OCI-LY3 (cell line): ENCODE data around the gene MSI2.

Source experiments
- H2AFZ ChIP-seq: fragments of 200-600, 300-600 bp; shearing (Covaris generic); 2 replicates; pipeline ENCODE4 v1.6.0; 2014; ENCODE audit warnings: antibody characterized with exemption, low read depth, low read length
- H3K27ac ChIP-seq: fragments of 200-600, 300-600 bp; sonication (generic); 2 replicates; pipeline ENCODE4 v1.5.1; 2014; ENCODE audit warnings: mild to moderate bottlenecking, low read length, moderate library complexity, mixed read lengths
- H3K27me3 ChIP-seq: fragments of 200-600, 300-600 bp; sonication (generic); 2 replicates; pipeline ENCODE4 v1.6.1; 2014; ENCODE audit warnings: low read depth, low read length, mixed read lengths
- H3K36me3 ChIP-seq: fragments of 200-600, 300-600 bp; sonication (generic); replicated peaks from 2 replicates; pipeline ENCODE3; 2014; ENCODE audit warnings: low read depth, low read length, mixed read lengths
- H3K4me1 ChIP-seq: fragments of 300-600, 200-600 bp; sonication (generic); 2 replicates; pipeline ENCODE4 v1.6.1; 2014; ENCODE audit warnings: low read length, mixed read lengths
- H3K4me2 ChIP-seq: fragments of 200-600, 300-600 bp; sonication (generic); 2 replicates; pipeline ENCODE4 v1.6.1; 2014; ENCODE audit warnings: low read length, mixed read lengths
- H3K4me3 ChIP-seq: fragments of 300-600, 200-600 bp; sonication (generic); 2 replicates; pipeline ENCODE4 v1.5.1; 2014; ENCODE audit warnings: antibody characterized with exemption, mild to moderate bottlenecking, low read length, moderate library complexity
- H3K79me2 ChIP-seq: fragments of 300-600, 200-600 bp; shearing (Covaris generic); 2 replicates; pipeline ENCODE4 v1.6.1; 2014; ENCODE audit warnings: mild to moderate bottlenecking, low read length, mixed read lengths
- H3K9ac ChIP-seq: fragments of 300-600, 200-600 bp; shearing (Covaris generic); 2 replicates; pipeline ENCODE4 v1.6.0; 2014; ENCODE audit warnings: mild to moderate bottlenecking, low read length, moderate library complexity
- H3K9me3 ChIP-seq: fragments of 200-600, 300-600 bp; shearing (Covaris generic); 2 replicates; pipeline ENCODE4 v1.6.1; 2014; ENCODE audit warnings: low read length, mixed read lengths; ENCODE audit not compliant: insufficient read depth
- H4K20me1 ChIP-seq: fragments of 200-600, 300-600 bp; sonication (generic); 2 replicates; pipeline ENCODE4 v1.6.1; 2016; ENCODE audit warnings: low read length, mixed read lengths; ENCODE audit not compliant: insufficient read depth
- CTCF ChIP-seq: fragments of 200-600, 300-600 bp; sonication (generic); IDR thresholded peaks from 2 replicates; pipeline ENCODE4 v1.5.1; 2014; ENCODE audit warnings: antibody characterized with exemption, low read length, low read depth
- EZH2phosphoT487 ChIP-seq: fragments of 200-600 bp; shearing (Covaris generic); IDR thresholded peaks from 2 replicates; pipeline ENCODE4 v1.6.1; 2018; ENCODE audit warnings: antibody characterized with exemption, mixed run types, low read depth

MSI2 gene

DNA sequence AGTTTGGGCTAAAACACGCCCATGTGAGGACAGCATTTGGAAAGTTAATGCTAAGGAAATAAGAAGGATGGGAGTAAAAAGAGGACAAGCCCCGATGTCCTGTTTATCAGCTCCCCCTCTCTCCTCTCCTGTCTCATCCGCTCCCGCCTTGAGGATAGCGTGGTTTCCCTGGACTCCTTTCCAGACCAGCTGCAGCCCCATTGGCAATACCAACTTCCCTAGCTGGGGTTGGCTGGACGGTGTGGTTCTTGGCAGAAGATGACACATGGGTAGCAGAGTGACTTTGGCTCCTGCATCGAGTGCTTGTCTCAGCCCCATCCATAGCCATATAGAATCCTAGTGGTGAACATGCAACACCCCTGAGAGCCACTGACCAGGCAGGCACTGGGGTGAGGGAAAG, 302.9 kb downstream of the MSI2 start:
- Histone ChIP-seq H3K79me2 (no peaks in the 10 kb centered on the region), H3K9ac (no peak overlapping the region), H3K4me3 (no peak overlapping the region), H3K4me1 (no peaks in the 10 kb centered on the region), H4K20me1 (no peaks in the 10 kb centered on the region), H3K9me3 (no peaks in the 10 kb centered on the region), H3K36me3 (peaks cover 3% of the 10 kb centered on the region), H3K4me2 (no peak overlapping the region), H2AFZ (no peak overlapping the region), H3K27ac (no peak overlapping the region), H3K27me3 (no peaks in the 10 kb centered on the region)
- no peak for TF ChIP-seq EZH2phosphoT487
- TF ChIP-seq CTCF = no peak

GRCh38 chr17:57559634-57560318, 303.5 kb downstream of the MSI2 start:
- no peak overlapping the region for H2AFZ ChIP-seq
- H3K9ac ChIP-seq = no peak overlapping the region
- H3K79me2 ChIP-seq = no peaks in the 10 kb centered on the region
- no peak overlapping the region for H3K27ac ChIP-seq
- H4K20me1 ChIP-seq = no peaks in the 10 kb centered on the region
- H3K4me2 ChIP-seq = no peak overlapping the region
- TF ChIP-seq CTCF = no peak
- TF ChIP-seq EZH2phosphoT487 = no peak
- H3K36me3 ChIP-seq = peaks cover 3% of the 10 kb centered on the region
- no peaks in the 10 kb centered on the region for H3K4me1 ChIP-seq
- no peak overlapping the region for H3K4me3 ChIP-seq
- H3K27me3 ChIP-seq = no peaks in the 10 kb centered on the region
- no peaks in the 10 kb centered on the region for H3K9me3 ChIP-seq

DNA sequence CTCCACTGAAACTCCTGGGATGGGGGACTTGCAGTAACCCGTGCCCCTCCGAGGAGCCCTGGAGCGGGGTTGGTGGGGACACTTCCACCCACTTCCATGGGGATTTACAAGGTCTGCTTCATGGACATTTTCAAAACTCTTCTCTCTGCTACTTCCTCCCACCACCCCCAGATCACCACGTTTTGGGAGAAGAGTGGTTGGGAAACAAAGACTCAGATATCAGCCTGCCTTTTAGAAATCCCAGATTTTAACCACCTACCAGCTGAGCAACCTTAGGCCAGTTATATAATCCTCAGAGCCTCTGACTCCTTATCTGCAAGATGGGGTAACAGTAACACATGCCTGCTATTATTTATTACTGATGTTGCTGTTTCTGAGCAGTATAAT, 304.0 kb downstream of the MSI2 start:
- no peak overlapping the region for H3K9ac ChIP-seq
- H3K79me2 ChIP-seq = no peaks in the 10 kb centered on the region
- peaks cover 3% of the 10 kb centered on the region for H3K36me3 ChIP-seq
- no peak overlapping the region for H2AFZ ChIP-seq
- no peak for TF ChIP-seq EZH2phosphoT487
- TF ChIP-seq CTCF = no peak
- no peaks in the 10 kb centered on the region for H4K20me1 ChIP-seq
- H3K4me2 ChIP-seq = no peak overlapping the region
- no peak overlapping the region for H3K4me3 ChIP-seq
- no peaks in the 10 kb centered on the region for H3K4me1 ChIP-seq
- H3K9me3 ChIP-seq = no peaks in the 10 kb centered on the region
- no peaks in the 10 kb centered on the region for H3K27me3 ChIP-seq
- H3K27ac ChIP-seq = no peak overlapping the region

GRCh38 chr17:57561072-57561861, 304.9 kb downstream of the MSI2 start:
- H3K27ac ChIP-seq = no peak overlapping the region
- H3K4me1 ChIP-seq = no peaks in the 10 kb centered on the region
- H3K4me2 ChIP-seq = no peak overlapping the region
- H4K20me1 ChIP-seq = no peaks in the 10 kb centered on the region
- TF ChIP-seq EZH2phosphoT487 (no peak), CTCF (no peak)
- no peak overlapping the region for H2AFZ ChIP-seq
- no peaks in the 10 kb centered on the region for H3K79me2 ChIP-seq
- H3K36me3 ChIP-seq = peaks cover 4% of the 10 kb centered on the region
- no peaks in the 10 kb centered on the region for H3K27me3 ChIP-seq
- H3K9me3 ChIP-seq = no peaks in the 10 kb centered on the region
- H3K4me3 ChIP-seq = no peak overlapping the region
- H3K9ac ChIP-seq = no peak overlapping the region
